Measurements from ENCODE around the gene HNRNPM.

HNRNPM gene

GRCh38 chr19:8458380-8458779 lies 13.6 kb downstream of the HNRNPM start:
- no peak for DNase-seq (ENCODE audit: low read depth, low spot score)
- Histone ChIP-seq H3K9me3 (ENCODE audit: control insufficient read depth, insufficient read depth, low read length) (no peaks in the 10 kb centered on the region), H3K4me1 (ENCODE audit: control insufficient read depth, insufficient read depth, low read length) (peaks cover 5% of the 10 kb centered on the region; the same call in 1 of the 2 replicates), H3K27ac (ENCODE audit: low read length) (no peak overlapping the region), H3K4me3 (ENCODE audit: low read length) (no peak overlapping the region), H3K36me3 (ENCODE audit: control insufficient read depth, insufficient read depth, low read length) (peaks cover 7% of the 10 kb centered on the region; the same call in 1 of the 2 replicates), H3K27me3 (ENCODE audit: control insufficient read depth, insufficient read depth, low read length) (no peaks in the 10 kb centered on the region)
- WGBS (ENCODE audit: insufficient coverage, insufficient read length), result no CpG with 5 or more reads among the region's 5 CpGs

DNA sequence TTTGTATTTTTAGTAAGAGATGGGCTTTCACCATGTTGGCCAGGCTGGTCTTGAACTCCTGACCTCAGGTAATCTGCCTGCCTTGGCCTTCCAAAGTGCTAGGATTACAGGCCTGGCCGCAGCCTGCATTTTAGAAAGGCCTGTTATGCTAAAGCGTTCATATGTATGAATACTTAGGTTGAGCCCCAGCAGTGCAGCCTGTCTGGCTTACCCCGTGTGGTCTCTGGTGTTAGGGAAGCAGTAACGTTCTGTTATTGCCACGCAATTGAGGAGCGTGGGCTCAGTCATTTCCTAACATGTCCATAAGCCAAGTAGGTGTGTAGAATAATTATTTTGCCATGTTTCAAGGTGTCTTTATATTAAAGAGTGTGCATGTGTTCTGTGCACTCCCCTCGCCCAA lies 14.3 kb downstream of the HNRNPM start:
- Histone ChIP-seq H3K27me3 (ENCODE audit: control insufficient read depth, insufficient read depth, low read length) (no peaks in the 10 kb centered on the region), H3K4me1 (ENCODE audit: control insufficient read depth, insufficient read depth, low read length) (peaks cover 3% of the 10 kb centered on the region; the same call in 1 of the 2 replicates), H3K4me3 (ENCODE audit: low read length) (no peak overlapping the region), H3K36me3 (ENCODE audit: control insufficient read depth, insufficient read depth, low read length) (peaks cover 10% of the 10 kb centered on the region; the same call in 1 of the 2 replicates), H3K9me3 (ENCODE audit: control insufficient read depth, insufficient read depth, low read length) (no peaks in the 10 kb centered on the region), H3K27ac (ENCODE audit: low read length) (no peak overlapping the region)
- WGBS (ENCODE audit: insufficient coverage, insufficient read length), result no CpG with 5 or more reads among the region's 7 CpGs
- DNase-seq (ENCODE audit: low read depth, low spot score), result no peak

GRCh38 chr19:8459520-8460270 lies 14.9 kb downstream of the HNRNPM start:
- H3K36me3 ChIP-seq (ENCODE audit: control insufficient read depth, insufficient read depth, low read length), result peaks cover 16% of the 10 kb centered on the region; the same call in 1 of the 2 replicates
- no CpG with 5 or more reads among the region's 6 CpGs for WGBS (ENCODE audit: insufficient coverage, insufficient read length)
- H3K9me3 ChIP-seq (ENCODE audit: control insufficient read depth, insufficient read depth, low read length), result no peaks in the 10 kb centered on the region; the same call in 1 of the 2 replicates
- no peak overlapping the region for H3K4me3 ChIP-seq (ENCODE audit: low read length)
- DNase-seq (ENCODE audit: low read depth, low spot score), result no peak
- no peaks in the 10 kb centered on the region for H3K27me3 ChIP-seq (ENCODE audit: control insufficient read depth, insufficient read depth, low read length)
- no peak overlapping the region for H3K27ac ChIP-seq (ENCODE audit: low read length)
- peaks cover 3% of the 10 kb centered on the region; the same call in 1 of the 2 replicates for H3K4me1 ChIP-seq (ENCODE audit: control insufficient read depth, insufficient read depth, low read length)

DNA sequence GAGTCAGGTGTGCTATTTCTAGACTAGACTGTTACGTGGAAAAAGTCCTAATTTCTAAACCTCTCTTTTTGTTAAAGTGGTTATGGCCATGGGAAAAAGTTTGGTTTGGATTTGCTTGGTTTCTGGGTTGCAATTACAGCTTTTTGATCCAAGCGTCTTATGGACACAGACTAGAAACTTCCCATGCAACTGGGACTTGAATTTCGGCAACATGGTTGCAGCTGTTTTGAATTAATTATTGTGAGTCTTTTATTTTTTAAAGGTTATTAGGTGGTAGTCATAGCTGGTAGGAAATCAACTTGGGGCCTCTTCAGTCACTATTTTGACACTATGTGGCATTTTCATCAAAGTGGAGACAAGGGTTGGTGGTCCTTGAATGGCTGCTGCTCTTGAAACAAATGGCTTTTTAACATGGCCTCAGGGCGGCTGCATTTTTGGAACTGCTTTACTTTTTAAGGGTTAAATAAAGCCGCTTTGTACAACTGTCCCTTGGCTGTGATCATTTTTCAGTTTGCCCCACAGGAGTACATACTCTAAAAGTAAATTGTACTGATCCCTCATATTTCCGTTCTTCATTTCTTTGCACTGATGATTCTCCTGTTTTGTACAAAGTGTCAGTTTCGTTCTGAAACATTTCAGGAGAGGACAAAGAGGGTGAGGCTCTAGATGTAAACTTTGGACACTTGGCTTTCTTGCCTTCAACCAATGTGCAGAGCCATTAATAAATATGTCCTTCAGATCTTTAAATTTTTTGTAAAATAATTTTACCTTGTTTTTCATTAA lies 15.9 kb downstream of the HNRNPM start:
- WGBS (ENCODE audit: insufficient coverage, insufficient read length), result no CpG with 5 or more reads among the region's 7 CpGs
- Histone ChIP-seq H3K36me3 (ENCODE audit: control insufficient read depth, insufficient read depth, low read length) (peaks cover 26% of the 10 kb centered on the region; the same call in 1 of the 2 replicates), H3K27me3 (ENCODE audit: control insufficient read depth, insufficient read depth, low read length) (no peaks in the 10 kb centered on the region), H3K4me3 (ENCODE audit: low read length) (no peak overlapping the region), H3K4me1 (ENCODE audit: control insufficient read depth, insufficient read depth, low read length) (peaks cover 3% of the 10 kb centered on the region; the same call in 1 of the 2 replicates), H3K9me3 (ENCODE audit: control insufficient read depth, insufficient read depth, low read length) (no peaks in the 10 kb centered on the region; the same call in 1 of the 2 replicates), H3K27ac (ENCODE audit: low read length) (no peak overlapping the region)
- DNase-seq (ENCODE audit: low read depth, low spot score), result no peak

GRCh38 chr19:8461376-8461775 lies 16.6 kb downstream of the HNRNPM start:
- DNase-seq (ENCODE audit: low read depth, low spot score), result no peak
- WGBS (ENCODE audit: insufficient coverage, insufficient read length), result no CpG with 5 or more reads among the region's 4 CpGs
- no peak overlapping the region for H3K27ac ChIP-seq (ENCODE audit: low read length)

DNA sequence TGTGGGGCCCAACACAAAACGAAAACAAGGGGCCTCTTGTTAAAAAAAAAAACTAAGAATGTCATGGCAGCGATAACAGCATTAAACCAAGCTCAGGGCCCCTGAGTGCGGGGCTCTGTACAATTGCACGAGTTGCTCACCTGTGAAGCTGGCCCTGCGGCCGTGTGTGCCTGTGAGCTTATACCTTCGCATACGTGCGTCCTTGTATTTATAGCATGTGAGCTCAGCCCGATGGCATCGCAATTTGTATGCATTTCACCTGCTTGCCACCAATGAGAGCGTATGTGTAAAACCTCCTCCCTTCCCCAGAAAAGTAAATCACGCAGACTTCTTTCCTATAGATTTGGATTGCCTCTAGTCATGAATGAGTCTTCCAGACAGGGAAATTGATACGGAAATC lies 17.1 kb downstream of the HNRNPM start:
- H3K36me3 ChIP-seq (ENCODE audit: control insufficient read depth, insufficient read depth, low read length), result peaks cover 27% of the 10 kb centered on the region
- no peak overlapping the region for H3K27ac ChIP-seq (ENCODE audit: low read length)
- no peaks in the 10 kb centered on the region; the same call in 1 of the 2 replicates for H3K9me3 ChIP-seq (ENCODE audit: control insufficient read depth, insufficient read depth, low read length)
- DNase-seq (ENCODE audit: low read depth, low spot score), result no peak
- WGBS (ENCODE audit: insufficient coverage, insufficient read length), result no CpG with 5 or more reads among the region's 14 CpGs
- no peak overlapping the region for H3K4me3 ChIP-seq (ENCODE audit: low read length)
- peaks cover 3% of the 10 kb centered on the region; the same call in 1 of the 2 replicates for H3K4me1 ChIP-seq (ENCODE audit: control insufficient read depth, insufficient read depth, low read length)
- H3K27me3 ChIP-seq (ENCODE audit: control insufficient read depth, insufficient read depth, low read length), result no peaks in the 10 kb centered on the region

More at GRCh38 chr19:8461376-8461775, 16.6 kb downstream of the HNRNPM start:
- Histone ChIP-seq H3K4me3 (ENCODE audit: low read length) (no peak overlapping the region), H3K9me3 (ENCODE audit: control insufficient read depth, insufficient read depth, low read length) (no peaks in the 10 kb centered on the region; the same call in 1 of the 2 replicates), H3K4me1 (ENCODE audit: control insufficient read depth, insufficient read depth, low read length) (peaks cover 3% of the 10 kb centered on the region; the same call in 1 of the 2 replicates), H3K36me3 (ENCODE audit: control insufficient read depth, insufficient read depth, low read length) (peaks cover 30% of the 10 kb centered on the region), H3K27me3 (ENCODE audit: control insufficient read depth, insufficient read depth, low read length) (no peaks in the 10 kb centered on the region)

DNA sequence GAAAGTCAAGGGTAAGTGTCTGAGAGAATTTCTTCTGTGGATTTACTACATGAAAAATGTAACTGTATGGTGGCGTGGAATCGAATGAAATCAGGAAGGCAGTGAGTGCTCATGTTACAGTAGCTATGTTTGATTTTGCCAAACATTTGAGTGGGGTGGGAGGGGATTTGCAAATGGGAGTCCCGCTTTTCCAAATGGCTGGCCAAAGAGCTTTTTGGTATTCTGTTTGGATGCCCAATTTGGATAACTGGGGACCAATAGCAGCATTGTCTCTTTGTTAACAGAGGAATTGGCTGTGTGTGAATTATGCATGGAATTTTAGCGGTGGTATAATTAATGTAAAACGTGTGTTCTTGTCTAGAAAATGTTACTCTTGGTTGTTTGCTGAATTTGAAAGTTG lies 17.8 kb downstream of the HNRNPM start:
- H3K4me3 ChIP-seq (ENCODE audit: low read length), result no peak overlapping the region
- 100% methylated on average over 2 of the region's 5 CpGs for WGBS (ENCODE audit: insufficient coverage, insufficient read length)
- no peaks in the 10 kb centered on the region; the same call in 1 of the 2 replicates for H3K9me3 ChIP-seq (ENCODE audit: control insufficient read depth, insufficient read depth, low read length)
- DNase-seq (ENCODE audit: low read depth, low spot score), result no peak
- H3K4me1 ChIP-seq (ENCODE audit: control insufficient read depth, insufficient read depth, low read length), result peaks cover 3% of the 10 kb centered on the region; the same call in 1 of the 2 replicates
- no peaks in the 10 kb centered on the region for H3K27me3 ChIP-seq (ENCODE audit: control insufficient read depth, insufficient read depth, low read length)
- peaks cover 29% of the 10 kb centered on the region for H3K36me3 ChIP-seq (ENCODE audit: control insufficient read depth, insufficient read depth, low read length)
- H3K27ac ChIP-seq (ENCODE audit: low read length), result no peak overlapping the region

DNA sequence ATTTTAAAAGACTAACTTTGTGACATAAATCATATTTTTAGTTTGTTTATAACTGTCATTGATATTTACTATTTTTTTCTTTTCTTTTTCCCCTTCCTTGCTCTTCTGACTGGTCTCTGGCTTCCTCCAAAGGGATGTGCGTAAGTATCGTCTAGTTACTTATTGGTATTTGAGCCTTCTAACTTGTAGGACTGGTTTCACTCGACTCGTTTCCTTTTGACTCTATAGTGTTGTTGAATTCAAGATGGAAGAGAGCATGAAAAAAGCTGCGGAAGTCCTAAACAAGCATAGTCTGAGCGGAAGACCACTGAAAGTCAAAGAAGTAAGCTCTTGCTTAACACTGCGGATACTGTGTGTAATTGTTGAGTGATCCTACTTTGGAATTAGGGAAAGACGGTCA lies 18.6 kb downstream of the HNRNPM start:
- H3K4me1 ChIP-seq (ENCODE audit: control insufficient read depth, insufficient read depth, low read length), result peaks cover 2% of the 10 kb centered on the region; the same call in 1 of the 2 replicates
- no peak for DNase-seq (ENCODE audit: low read depth, low spot score)
- peaks cover 31% of the 10 kb centered on the region for H3K36me3 ChIP-seq (ENCODE audit: control insufficient read depth, insufficient read depth, low read length)
- WGBS (ENCODE audit: insufficient coverage, insufficient read length), result no CpG with 5 or more reads among the region's 8 CpGs
- no peaks in the 10 kb centered on the region; the same call in 1 of the 2 replicates for H3K9me3 ChIP-seq (ENCODE audit: control insufficient read depth, insufficient read depth, low read length)
- no peaks in the 10 kb centered on the region for H3K27me3 ChIP-seq (ENCODE audit: control insufficient read depth, insufficient read depth, low read length)
- no peak overlapping the region for H3K4me3 ChIP-seq (ENCODE audit: low read length)
- H3K27ac ChIP-seq (ENCODE audit: low read length), result no peak overlapping the region

GRCh38 chr19:8466018-8466417 lies 21.2 kb downstream of the HNRNPM start:
- no peak overlapping the region for H3K4me3 ChIP-seq (ENCODE audit: low read length)
- peaks cover 50% of the 10 kb centered on the region for H3K36me3 ChIP-seq (ENCODE audit: control insufficient read depth, insufficient read depth, low read length)
- peaks cover 1% of the 10 kb centered on the region; the same call in 1 of the 2 replicates for H3K9me3 ChIP-seq (ENCODE audit: control insufficient read depth, insufficient read depth, low read length)
- no peak overlapping the region for H3K27ac ChIP-seq (ENCODE audit: low read length)
- no peaks in the 10 kb centered on the region for H3K27me3 ChIP-seq (ENCODE audit: control insufficient read depth, insufficient read depth, low read length)
- no CpG with 5 or more reads among the region's 4 CpGs for WGBS (ENCODE audit: insufficient coverage, insufficient read length)
- no peak for DNase-seq (ENCODE audit: low read depth, low spot score)
- H3K4me1 ChIP-seq (ENCODE audit: control insufficient read depth, insufficient read depth, low read length), result no peaks in the 10 kb centered on the region

GRCh38 chr19:8468124-8468523 lies 23.3 kb downstream of the HNRNPM start:
- no peaks in the 10 kb centered on the region for H3K27me3 ChIP-seq (ENCODE audit: control insufficient read depth, insufficient read depth, low read length)
- no peak for DNase-seq (ENCODE audit: low read depth, low spot score)
- H3K4me1 ChIP-seq (ENCODE audit: control insufficient read depth, insufficient read depth, low read length), result no peaks in the 10 kb centered on the region
- WGBS (ENCODE audit: insufficient coverage, insufficient read length), result no CpG with 5 or more reads among the region's 3 CpGs
- peaks cover 1% of the 10 kb centered on the region; the same call in 1 of the 2 replicates for H3K9me3 ChIP-seq (ENCODE audit: control insufficient read depth, insufficient read depth, low read length)
- H3K36me3 ChIP-seq (ENCODE audit: control insufficient read depth, insufficient read depth, low read length), result peaks cover 58% of the 10 kb centered on the region
- no peak overlapping the region for H3K27ac ChIP-seq (ENCODE audit: low read length)
- H3K4me3 ChIP-seq (ENCODE audit: low read length), result no peak overlapping the region
